D721Med (cell line): ENCODE results near the gene CWH43.
"Not testable (repeated sequence)": the region's sequence is repeated elsewhere in the genome, so short reads cannot be mapped to it uniquely, and the experiment has no call there.

ENCODE experiments used
- DNase-seq: peaks from one replicate; pipeline ENCODE4 v3.0.0; 2011; ENCODE audit warnings: low spot score; ENCODE audit not compliant: insufficient read length
- FAIRE-seq: peaks from 2 replicates; lab custom pipeline; 2011; peaks lifted over from hg19 to GRCh38; lab: Jason Lieb, UNC

The CWH43 gene

GRCh38 chr4:49103436-49104136 is 117.5 kb downstream of the CWH43 start:
- FAIRE-seq, DNase-seq: not testable (repeated sequence)

GRCh38 chr4:49104231-49104930 is 118.3 kb downstream of the CWH43 start:
- FAIRE-seq, DNase-seq: not testable (repeated sequence)

GRCh38 chr4:49105248-49105904 is 119.3 kb downstream of the CWH43 start:
- FAIRE-seq, DNase-seq: not testable (repeated sequence)

- not testable (repeated sequence) for DNase-seq
Observed at GRCh38 chr4:49107262-49107661, 121.2 kb downstream of the CWH43 start.

GRCh38 chr4:49108183-49108978 is 122.3 kb downstream of the CWH43 start:
- FAIRE-seq, DNase-seq: not testable (repeated sequence)

More at GRCh38 chr4:49107262-49107661, 121.2 kb downstream of the CWH43 start:
- FAIRE-seq, result not testable (repeated sequence)

- FAIRE-seq, result not testable (repeated sequence)
Observed at GRCh38 chr4:49109567-49110166, 123.6 kb downstream of the CWH43 start.

GRCh38 chr4:49110579-49110978 is 124.5 kb downstream of the CWH43 start:
- FAIRE-seq, DNase-seq: not testable (repeated sequence)

More at GRCh38 chr4:49109567-49110166, 123.6 kb downstream of the CWH43 start:
- not testable (repeated sequence) for DNase-seq
